GM18526 (cell line): ENCODE results near the gene DHRSX.

Experiments used
- POLR2A ChIP-seq: IDR thresholded peaks from 3 replicates; pipeline ENCODE4 v1.6.1; 2011; ENCODE audit not compliant: insufficient read length; ENCODE audit errors: extremely low read depth

The DHRSX gene

GRCh38 chrX:2423899-2424298, 76.9 kb downstream of the DHRSX start:
- no peak for TF ChIP-seq POLR2A

- no peak for TF ChIP-seq POLR2A
Measured at GRCh38 chrX:2423282-2423681, 77.5 kb downstream of the DHRSX start.

GRCh38 chrX:2418000-2418399, 82.8 kb downstream of the DHRSX start:
- TF ChIP-seq POLR2A: no peak

- TF ChIP-seq POLR2A: no peak
Measured at GRCh38 chrX:2416851-2417604, 83.7 kb downstream of the DHRSX start.

GRCh38 chrX:2414384-2414783, 86.4 kb downstream of the DHRSX start:
- TF ChIP-seq POLR2A: no peak

- no peak for TF ChIP-seq POLR2A
Measured at GRCh38 chrX:2413969-2414368, 86.8 kb downstream of the DHRSX start.

- TF ChIP-seq POLR2A: no peak
Measured at GRCh38 chrX:2412131-2412530, 88.6 kb downstream of the DHRSX start.

GRCh38 chrX:2410279-2411020, 90.3 kb downstream of the DHRSX start:
- TF ChIP-seq POLR2A: no peak

GRCh38 chrX:2409796-2410195, 91.0 kb downstream of the DHRSX start:
- no peak for TF ChIP-seq POLR2A

GRCh38 chrX:2408856-2409255, 91.9 kb downstream of the DHRSX start:
- TF ChIP-seq POLR2A: no peak

GRCh38 chrX:2406891-2407518, 93.8 kb downstream of the DHRSX start:
- no peak for TF ChIP-seq POLR2A

GRCh38 chrX:2404776-2405175, 96.0 kb downstream of the DHRSX start:
- TF ChIP-seq POLR2A: no peak

GRCh38 chrX:2402361-2402690, 98.5 kb downstream of the DHRSX start:
- no peak for TF ChIP-seq POLR2A

GRCh38 chrX:2401590-2402360, 99.0 kb downstream of the DHRSX start:
- no peak for TF ChIP-seq POLR2A

- no peak for TF ChIP-seq POLR2A
Measured at GRCh38 chrX:2401201-2401589, 99.6 kb downstream of the DHRSX start.
